HG03039 (cell line): Measurements from ENCODE around the gene CENATAC.
"Not testable (repeated sequence)": the region's sequence is repeated elsewhere in the genome, so short reads cannot be mapped to it uniquely, and the experiment has no call there.

Experiments used
- ATAC-seq: cut with Tn5 transposase; IDR thresholded peaks from one replicate; pipeline ENCODE4 v1.9.1; 2021; ENCODE audit warnings: mild to moderate bottlenecking, moderate library complexity; ENCODE audit not compliant: unreplicated experiment

The CENATAC gene

GRCh38 chr11:118997627-118998387, at the start of gene CENATAC:
TSS of gene CENATAC (plus strand) at chr11:118998138. CDS start at chr11:118998198, 60 bp downstream.
- peak; percentile 80 for ATAC-seq

GRCh38 chr11:118953265-118953664, 44.7 kb upstream of the CENATAC start:
- ATAC-seq = no peak

- not testable (repeated sequence) for ATAC-seq
These were observed 44.0 kb upstream of the CENATAC start for GRCh38 chr11:118953976-118954375.

- ATAC-seq = no peak
These were observed 41.7 kb upstream of the CENATAC start, which contains the start of gene UPK2 for GRCh38 chr11:118956094-118956846. TSS of gene UPK2 (plus strand) at chr11:118956298. CDS start at chr11:118956351, 53 bp downstream.

GRCh38 chr11:118956847-118957469, 41.0 kb upstream of the CENATAC start:
- ATAC-seq = no peak

GRCh38 chr11:118957549-118957948, 40.4 kb upstream of the CENATAC start:
- no peak for ATAC-seq

GRCh38 chr11:118957968-118958367, 40.0 kb upstream of the CENATAC start:
- ATAC-seq = no peak

GRCh38 chr11:118958577-118958976, 39.4 kb upstream of the CENATAC start:
- ATAC-seq = no peak

GRCh38 chr11:118961189-118961588, 36.7 kb upstream of the CENATAC start:
- no peak for ATAC-seq

GRCh38 chr11:118961591-118961990, 36.3 kb upstream of the CENATAC start:
- ATAC-seq = no peak

GRCh38 chr11:118969508-118969907, 28.4 kb upstream of the CENATAC start:
- not testable (repeated sequence) for ATAC-seq

- no peak for ATAC-seq
These were observed 26.3 kb upstream of the CENATAC start, which contains the start of gene FOXR1 for GRCh38 chr11:118971646-118972045. TSS of gene FOXR1 (plus strand) at chr11:118971761. CDS start at chr11:118971932, 171 bp downstream.

GRCh38 chr11:118973985-118974384, 24.0 kb upstream of the CENATAC start:
- no peak for ATAC-seq

GRCh38 chr11:118975771-118976709, 21.9 kb upstream of the CENATAC start:
- no peak for ATAC-seq

GRCh38 chr11:118979434-118979833, 18.5 kb upstream of the CENATAC start:
- no peak for ATAC-seq

GRCh38 chr11:118980191-118980881, 17.6 kb upstream of the CENATAC start:
- ATAC-seq = no peak

GRCh38 chr11:118984337-118984736, 13.6 kb upstream of the CENATAC start:
- ATAC-seq = not testable (repeated sequence)

- no peak for ATAC-seq
These were observed 13.1 kb upstream of the CENATAC start for GRCh38 chr11:118984825-118985224.

GRCh38 chr11:118988280-118988679, 9.7 kb upstream of the CENATAC start:
- ATAC-seq = no peak
